Stimulated activated naive B cell treated with anti-CD40 and anti-IgM and Interleukin-4, amounts not matched to agents 10 μg/mL and 1 μg/mL and 100 μg/mL, for 72 hours (primary cell): ENCODE measurements around the gene GLYR1.

Experiments
- ATAC-seq, 2 donors: fragments of 150-1000 bp; cut with Tn5 transposase; replicated peaks; 2 replicates each; pipeline ENCODE4 v1.10.0; 2021; ENCODE audit warnings: moderate library complexity in 1 of 2
- DNase-seq: peaks from one replicate; pipeline ENCODE4 v3.0.0; 2021
- H3K27ac Mint-ChIP-seq: one replicate; pipeline ENCODE4 v1.8.0; 2022; ENCODE audit warnings: mild to moderate bottlenecking, mixed read lengths
- H3K27me3 Mint-ChIP-seq, 2 donors: one replicate each; pipeline ENCODE4 v1.8.0; 2022; ENCODE audit warnings: mixed read lengths in 2 of 2
- H3K36me3 Mint-ChIP-seq, 2 donors: one replicate each; pipeline ENCODE4 v1.8.0; 2022; ENCODE audit warnings: mixed read lengths in 2 of 2, mild to moderate bottlenecking in 1 of 2
- H3K4me1 Mint-ChIP-seq, 2 donors: one replicate each; pipeline ENCODE4 v1.8.0; 2022; ENCODE audit warnings: mixed read lengths in 2 of 2, mild to moderate bottlenecking in 1 of 2
- H3K4me3 Mint-ChIP-seq, 2 donors: one replicate each; pipeline ENCODE4 v1.8.0; 2022; ENCODE audit warnings: mild to moderate bottlenecking in 2 of 2, mixed read lengths in 2 of 2, moderate library complexity in 1 of 2
- H3K9me3 Mint-ChIP-seq, 2 donors: one replicate each; pipeline ENCODE4 v1.8.0; 2022; ENCODE audit warnings: mixed read lengths in 2 of 2, mild to moderate bottlenecking in 1 of 2

Gene GLYR1

GRCh38 chr16:4869147-4869805 lies 22.2 kb upstream of the GLYR1 start:
- H3K27ac Mint-ChIP-seq = no peak overlapping the region
- no peaks in the 10 kb centered on the region for H3K9me3 Mint-ChIP-seq
- H3K27me3 Mint-ChIP-seq = no peaks in the 10 kb centered on the region
- H3K4me1 Mint-ChIP-seq = peaks cover 0 to 8% of the 10 kb centered on the region in 2 donors
- peaks cover 43 to 70% of the 10 kb centered on the region in 2 donors for H3K36me3 Mint-ChIP-seq
- no peak for DNase-seq
- no peak for ATAC-seq
- H3K4me3 Mint-ChIP-seq = no peak overlapping the region

GRCh38 chr16:4868535-4868934 lies 21.4 kb upstream of the GLYR1 start:
- Mint-ChIP-seq H3K4me1 (peaks cover 0 to 10% of the 10 kb centered on the region in 2 donors), H3K36me3 (peaks cover 43 to 71% of the 10 kb centered on the region in 2 donors), H3K27ac (peak overlapping the region; percentile 38), H3K4me3 (no peak overlapping the region), H3K9me3 (no peaks in the 10 kb centered on the region), H3K27me3 (no peaks in the 10 kb centered on the region)
- DNase-seq (no peak), ATAC-seq (no peak)

GRCh38 chr16:4868026-4868425 lies 20.9 kb upstream of the GLYR1 start:
- no peak overlapping the region for H3K27ac Mint-ChIP-seq

GRCh38 chr16:4866586-4866985 lies 19.5 kb upstream of the GLYR1 start:
- H3K9me3 Mint-ChIP-seq = no peaks in the 10 kb centered on the region
- H3K4me1 Mint-ChIP-seq = peaks cover 0 to 10% of the 10 kb centered on the region in 2 donors
- DNase-seq (no peak), ATAC-seq (no peak)
- no peak overlapping the region for H3K27ac Mint-ChIP-seq
- peaks cover 38 to 54% of the 10 kb centered on the region in 2 donors for H3K36me3 Mint-ChIP-seq
- H3K27me3 Mint-ChIP-seq = no peaks in the 10 kb centered on the region
- no peak overlapping the region for H3K4me3 Mint-ChIP-seq

More at GRCh38 chr16:4868026-4868425, 20.9 kb upstream of the GLYR1 start:
- no peaks in the 10 kb centered on the region for H3K9me3 Mint-ChIP-seq
- no peak for DNase-seq
- no peaks in the 10 kb centered on the region for H3K27me3 Mint-ChIP-seq
- H3K36me3 Mint-ChIP-seq = peaks cover 43 to 66% of the 10 kb centered on the region in 2 donors
- H3K4me3 Mint-ChIP-seq = no peak overlapping the region
- peaks cover 0 to 10% of the 10 kb centered on the region in 2 donors for H3K4me1 Mint-ChIP-seq
- ATAC-seq = no peak

GRCh38 chr16:4865231-4865860 lies 18.3 kb upstream of the GLYR1 start:
- ATAC-seq (no peak), DNase-seq (no peak)
- H3K36me3 Mint-ChIP-seq = peaks cover 32 to 44% of the 10 kb centered on the region in 2 donors
- no peaks in the 10 kb centered on the region for H3K9me3 Mint-ChIP-seq
- no peak overlapping the region for H3K4me3 Mint-ChIP-seq
- H3K27ac Mint-ChIP-seq = no peak overlapping the region
- H3K27me3 Mint-ChIP-seq = no peaks in the 10 kb centered on the region
- peaks cover 0 to 10% of the 10 kb centered on the region in 2 donors for H3K4me1 Mint-ChIP-seq

DNA sequence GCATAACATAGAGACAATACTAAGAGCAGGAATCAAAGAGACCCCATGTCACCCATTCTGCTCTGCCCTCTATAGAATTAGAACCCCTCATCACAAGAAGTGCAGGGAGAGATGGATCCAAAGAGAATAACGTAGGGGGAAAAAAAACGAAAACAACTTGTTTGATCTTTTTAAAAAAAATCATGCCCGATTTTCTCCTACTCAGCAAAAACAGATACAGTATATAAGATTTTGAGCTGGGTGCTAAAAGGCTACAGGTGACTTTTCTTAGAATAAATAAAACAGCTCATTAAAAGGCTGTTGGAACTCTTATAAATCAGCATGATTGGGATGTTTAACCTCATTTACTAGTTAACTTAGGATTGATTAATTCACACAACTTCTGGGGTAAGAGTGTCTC lies 17.6 kb upstream of the GLYR1 start:
- no peak for ATAC-seq
- H3K4me1 Mint-ChIP-seq = peaks cover 0 to 10% of the 10 kb centered on the region in 2 donors
- H3K4me3 Mint-ChIP-seq = no peak overlapping the region
- H3K36me3 Mint-ChIP-seq = peaks cover 30 to 43% of the 10 kb centered on the region in 2 donors
- DNase-seq = no peak
- no peak overlapping the region for H3K27ac Mint-ChIP-seq
- no peaks in the 10 kb centered on the region for H3K27me3 Mint-ChIP-seq
- no peaks in the 10 kb centered on the region for H3K9me3 Mint-ChIP-seq

DNA sequence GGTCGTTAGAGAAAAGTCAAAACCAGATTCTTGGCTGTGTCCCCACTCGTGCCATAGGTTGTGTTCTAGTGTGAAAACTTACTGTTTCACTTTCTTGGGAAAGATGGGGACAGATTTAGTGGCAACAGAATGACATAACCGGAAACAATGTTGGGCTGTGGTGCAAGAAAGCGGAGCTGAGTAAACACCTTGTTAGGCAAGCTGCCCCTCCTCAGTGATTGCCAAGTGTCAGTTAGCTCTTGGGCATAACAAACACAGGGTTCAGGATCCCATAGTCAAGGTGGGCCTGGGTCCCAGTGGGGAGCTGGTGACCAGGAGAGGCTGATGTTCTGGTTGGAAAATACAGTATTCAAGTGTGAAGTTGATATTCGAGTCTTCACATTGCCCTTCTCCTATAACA lies 15.6 kb upstream of the GLYR1 start:
- no peaks in the 10 kb centered on the region for H3K9me3 Mint-ChIP-seq
- no peak for ATAC-seq
- no peaks in the 10 kb centered on the region for H3K27me3 Mint-ChIP-seq

GRCh38 chr16:4860727-4861342 lies 13.7 kb upstream of the GLYR1 start:
- no peak for ATAC-seq
- Mint-ChIP-seq H3K9me3 (no peaks in the 10 kb centered on the region), H3K27me3 (no peaks in the 10 kb centered on the region), H3K4me1 (peaks cover 0 to 2% of the 10 kb centered on the region in 2 donors), H3K36me3 (peaks cover 39 to 45% of the 10 kb centered on the region in 2 donors), H3K27ac (peak overlapping the region; percentile 37), H3K4me3 (no peak overlapping the region)
- DNase-seq = no peak

More for the DNA sequence above, 15.6 kb upstream of the GLYR1 start:
- H3K4me3 Mint-ChIP-seq = no peak overlapping the region
- H3K36me3 Mint-ChIP-seq = peaks cover 34 to 49% of the 10 kb centered on the region in 2 donors
- no peak overlapping the region for H3K27ac Mint-ChIP-seq
- DNase-seq = no peak
- peaks cover 0 to 8% of the 10 kb centered on the region in 2 donors for H3K4me1 Mint-ChIP-seq

DNA sequence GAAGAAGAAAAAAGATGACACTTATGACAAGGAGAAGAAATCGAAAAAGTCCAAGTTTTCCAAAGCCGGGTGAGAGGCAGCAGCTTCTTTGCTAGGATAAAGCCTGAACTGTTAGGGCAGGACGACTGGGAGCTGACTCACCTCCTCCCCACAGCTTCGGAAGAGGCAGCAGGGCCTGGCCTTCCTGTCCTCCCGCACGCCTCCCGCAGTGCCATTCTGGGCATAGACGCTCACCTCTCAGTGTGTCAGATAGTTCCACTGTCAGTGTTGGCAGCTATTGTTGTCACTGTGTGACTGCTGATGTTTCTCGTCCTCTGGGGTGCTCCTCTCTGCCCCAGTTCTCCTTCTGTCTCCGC lies 12.8 kb upstream of the GLYR1 start:
- H3K4me3 Mint-ChIP-seq = no peak overlapping the region
- H3K36me3 Mint-ChIP-seq = peaks cover 39 to 47% of the 10 kb centered on the region in 2 donors
- H3K4me1 Mint-ChIP-seq = peaks cover 0 to 2% of the 10 kb centered on the region in 2 donors
- H3K9me3 Mint-ChIP-seq = no peaks in the 10 kb centered on the region
- ATAC-seq = no peak
- no peak for DNase-seq
- no peaks in the 10 kb centered on the region for H3K27me3 Mint-ChIP-seq
- H3K27ac Mint-ChIP-seq = no peak overlapping the region

DNA sequence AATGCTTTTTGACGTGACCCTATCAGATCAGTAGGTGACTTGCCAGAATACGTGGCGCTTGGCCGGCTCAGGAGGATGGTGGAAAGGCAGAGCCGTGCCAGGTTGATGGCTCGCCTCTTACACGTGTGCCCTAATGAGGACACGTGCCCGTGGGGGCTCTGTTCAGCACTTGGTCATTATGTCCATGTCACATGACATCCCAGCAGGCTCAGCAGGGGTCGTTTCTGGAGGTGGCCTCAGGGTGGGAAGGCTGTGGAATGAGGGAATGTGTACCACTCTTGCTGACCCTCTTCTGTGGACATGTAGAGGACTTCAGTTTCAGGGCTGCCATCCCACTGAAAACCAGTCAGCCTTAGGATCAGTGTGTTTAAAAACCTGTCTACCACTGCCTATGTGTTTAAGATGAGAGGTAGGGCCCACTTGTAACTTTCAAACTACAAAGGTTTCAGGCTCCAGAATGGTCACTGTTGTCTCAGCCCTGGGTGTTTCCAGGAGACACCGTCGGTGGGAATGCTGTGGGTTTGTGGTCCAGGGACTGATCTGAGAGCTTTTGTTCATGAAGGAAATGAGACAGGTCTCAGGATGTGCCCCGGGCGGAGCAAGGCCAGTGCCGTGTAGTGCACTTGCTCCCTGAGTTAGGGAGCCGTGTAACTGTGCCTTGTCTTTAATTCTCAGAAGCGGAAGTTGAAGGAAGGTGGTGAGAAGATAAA lies 12.3 kb upstream of the GLYR1 start:
- peak overlapping the region; percentile 71 for H3K27ac Mint-ChIP-seq
- peaks cover 40 to 46% of the 10 kb centered on the region in 2 donors for H3K36me3 Mint-ChIP-seq
- no peak overlapping the region for H3K4me3 Mint-ChIP-seq
- no peaks in the 10 kb centered on the region for H3K27me3 Mint-ChIP-seq
- peaks cover 0 to 2% of the 10 kb centered on the region in 2 donors for H3K4me1 Mint-ChIP-seq
- no peak for DNase-seq
- H3K9me3 Mint-ChIP-seq = no peaks in the 10 kb centered on the region
- ATAC-seq = no peak

DNA sequence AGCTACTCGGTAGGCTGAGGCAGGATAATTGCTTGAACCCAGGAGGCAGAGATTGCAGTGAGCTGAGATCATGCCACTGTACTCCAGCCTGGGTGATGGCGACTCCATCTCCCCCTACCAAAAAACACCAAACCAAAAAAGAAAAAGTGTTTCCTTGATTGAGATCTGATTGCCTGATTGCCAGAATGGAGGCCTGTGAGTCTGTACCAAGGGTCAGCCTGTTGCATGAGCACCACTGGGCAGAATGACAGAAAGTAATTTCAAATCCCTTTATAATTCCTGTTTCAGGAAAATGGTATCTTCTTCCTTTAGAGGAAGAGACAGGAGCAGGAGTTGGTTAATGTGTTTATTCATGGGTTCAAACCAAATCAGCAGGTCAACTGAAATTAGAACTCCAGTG lies 8.7 kb upstream of the GLYR1 start:
- H3K27me3 Mint-ChIP-seq = no peaks in the 10 kb centered on the region
- H3K9me3 Mint-ChIP-seq = no peaks in the 10 kb centered on the region
- peaks cover 43 to 56% of the 10 kb centered on the region in 2 donors for H3K36me3 Mint-ChIP-seq
- DNase-seq (no peak), ATAC-seq (no peak)
- no peak overlapping the region for H3K4me3 Mint-ChIP-seq
- peaks cover 9 to 11% of the 10 kb centered on the region in 2 donors for H3K4me1 Mint-ChIP-seq
- no peak overlapping the region for H3K27ac Mint-ChIP-seq

DNA sequence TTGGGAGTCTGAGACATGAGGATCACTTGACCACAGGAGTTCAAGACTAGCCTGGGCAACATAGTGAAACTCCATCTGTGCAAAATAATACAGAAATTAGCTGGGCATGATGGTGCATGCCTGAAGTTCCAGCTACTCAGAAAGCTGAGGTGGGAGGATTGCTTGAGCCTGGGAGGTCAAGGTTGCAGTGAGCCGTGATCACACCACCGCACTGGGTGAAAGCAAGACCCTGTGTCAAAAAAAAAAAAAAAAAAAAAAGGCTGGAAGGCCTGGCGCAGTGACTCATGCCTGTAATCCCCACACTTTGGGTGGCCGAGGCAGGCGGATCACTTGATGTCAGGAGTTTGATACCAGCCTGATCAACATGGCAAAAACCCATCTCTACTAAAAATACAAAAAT lies 8.3 kb upstream of the GLYR1 start:
- no peaks in the 10 kb centered on the region for H3K27me3 Mint-ChIP-seq
- H3K4me1 Mint-ChIP-seq = peaks cover 12% of the 10 kb centered on the region in 2 donors
- ATAC-seq = no peak
- H3K36me3 Mint-ChIP-seq = peaks cover 39 to 54% of the 10 kb centered on the region in 2 donors
- no peaks in the 10 kb centered on the region for H3K9me3 Mint-ChIP-seq
- DNase-seq = no peak
- H3K27ac Mint-ChIP-seq = no peak overlapping the region
- no peak overlapping the region for H3K4me3 Mint-ChIP-seq

- Mint-ChIP-seq H3K36me3 (peaks cover 19 to 29% of the 10 kb centered on the region in 2 donors), H3K4me1 (peaks cover 16 to 20% of the 10 kb centered on the region in 2 donors), H3K27me3 (no peaks in the 10 kb centered on the region), H3K9me3 (no peaks in the 10 kb centered on the region), H3K27ac (no peak overlapping the region), H3K4me3 (no peak overlapping the region)
- ATAC-seq (no peak), DNase-seq (no peak)
These were observed 5.3 kb upstream of the GLYR1 start for GRCh38 chr16:4852221-4852872.

DNA sequence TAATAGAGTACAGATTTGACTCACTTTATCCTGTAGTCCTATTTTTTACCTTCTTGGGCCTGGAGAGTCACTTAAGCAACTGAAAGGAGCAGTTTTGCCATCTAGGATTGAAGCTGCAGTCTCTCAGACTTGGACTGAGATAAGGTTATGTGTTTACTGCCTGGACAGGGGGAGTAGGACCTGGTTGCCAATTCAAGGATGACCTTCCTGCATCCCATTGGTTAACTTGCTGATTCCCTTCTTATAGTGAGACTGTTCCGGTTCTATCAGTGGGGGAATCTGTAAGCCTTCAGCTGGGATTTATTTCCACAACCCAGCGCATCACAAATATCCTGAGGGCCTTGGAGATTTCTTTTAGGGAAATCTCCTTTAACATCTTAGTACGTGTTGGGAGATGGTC lies 3.1 kb upstream of the GLYR1 start:
- no peaks in the 10 kb centered on the region for H3K27me3 Mint-ChIP-seq
- H3K4me3 Mint-ChIP-seq = no peak overlapping the region
- no peak overlapping the region for H3K27ac Mint-ChIP-seq
- no peak for DNase-seq
- no peak for ATAC-seq
- H3K9me3 Mint-ChIP-seq = no peaks in the 10 kb centered on the region
- peaks cover 25 to 30% of the 10 kb centered on the region in 2 donors for H3K36me3 Mint-ChIP-seq
- H3K4me1 Mint-ChIP-seq = peaks cover 25 to 32% of the 10 kb centered on the region in 2 donors
